ENCODE measurements around the gene RPLP2.

The RPLP2 gene

DNA sequence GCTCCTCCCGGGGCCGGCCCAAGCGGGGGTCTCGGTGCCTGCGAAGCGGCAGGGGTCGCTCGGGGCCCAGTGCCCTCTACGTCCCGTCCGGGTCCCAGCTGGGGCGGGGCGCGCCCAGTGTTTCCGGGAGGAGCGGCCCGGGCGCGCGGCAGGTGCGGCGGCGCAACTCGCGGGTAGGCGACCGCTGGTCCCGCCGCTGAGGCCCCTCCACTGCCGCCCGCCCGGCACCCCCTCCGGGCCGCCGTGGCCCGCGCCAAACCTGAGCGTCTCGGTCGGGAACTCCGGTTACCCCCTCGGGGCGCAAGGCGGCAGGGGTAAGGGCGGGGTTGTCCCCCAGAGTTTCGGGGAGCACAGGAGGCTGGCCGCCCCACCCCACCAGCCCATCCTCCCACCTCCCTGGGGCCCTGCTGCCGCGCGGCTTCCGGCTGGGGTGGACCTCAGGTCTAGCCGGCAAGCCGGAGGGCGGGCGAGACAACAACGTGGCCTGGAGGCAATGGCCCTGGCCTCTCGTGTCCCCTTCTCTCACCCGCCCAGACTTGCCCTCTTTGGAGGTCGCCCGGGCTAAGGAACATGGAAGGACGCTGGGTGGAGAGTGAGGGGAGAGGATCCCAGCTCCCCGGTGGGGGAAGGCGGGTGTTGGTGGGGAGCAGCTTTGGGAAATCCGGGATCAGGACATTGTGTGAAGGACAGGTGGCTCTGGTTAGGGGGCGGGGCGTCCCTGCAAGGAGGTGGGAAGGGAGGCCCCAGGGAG, 17.6 kb downstream of the RPLP2 start (continued):
- TF ChIP-seq, protein P1, sequence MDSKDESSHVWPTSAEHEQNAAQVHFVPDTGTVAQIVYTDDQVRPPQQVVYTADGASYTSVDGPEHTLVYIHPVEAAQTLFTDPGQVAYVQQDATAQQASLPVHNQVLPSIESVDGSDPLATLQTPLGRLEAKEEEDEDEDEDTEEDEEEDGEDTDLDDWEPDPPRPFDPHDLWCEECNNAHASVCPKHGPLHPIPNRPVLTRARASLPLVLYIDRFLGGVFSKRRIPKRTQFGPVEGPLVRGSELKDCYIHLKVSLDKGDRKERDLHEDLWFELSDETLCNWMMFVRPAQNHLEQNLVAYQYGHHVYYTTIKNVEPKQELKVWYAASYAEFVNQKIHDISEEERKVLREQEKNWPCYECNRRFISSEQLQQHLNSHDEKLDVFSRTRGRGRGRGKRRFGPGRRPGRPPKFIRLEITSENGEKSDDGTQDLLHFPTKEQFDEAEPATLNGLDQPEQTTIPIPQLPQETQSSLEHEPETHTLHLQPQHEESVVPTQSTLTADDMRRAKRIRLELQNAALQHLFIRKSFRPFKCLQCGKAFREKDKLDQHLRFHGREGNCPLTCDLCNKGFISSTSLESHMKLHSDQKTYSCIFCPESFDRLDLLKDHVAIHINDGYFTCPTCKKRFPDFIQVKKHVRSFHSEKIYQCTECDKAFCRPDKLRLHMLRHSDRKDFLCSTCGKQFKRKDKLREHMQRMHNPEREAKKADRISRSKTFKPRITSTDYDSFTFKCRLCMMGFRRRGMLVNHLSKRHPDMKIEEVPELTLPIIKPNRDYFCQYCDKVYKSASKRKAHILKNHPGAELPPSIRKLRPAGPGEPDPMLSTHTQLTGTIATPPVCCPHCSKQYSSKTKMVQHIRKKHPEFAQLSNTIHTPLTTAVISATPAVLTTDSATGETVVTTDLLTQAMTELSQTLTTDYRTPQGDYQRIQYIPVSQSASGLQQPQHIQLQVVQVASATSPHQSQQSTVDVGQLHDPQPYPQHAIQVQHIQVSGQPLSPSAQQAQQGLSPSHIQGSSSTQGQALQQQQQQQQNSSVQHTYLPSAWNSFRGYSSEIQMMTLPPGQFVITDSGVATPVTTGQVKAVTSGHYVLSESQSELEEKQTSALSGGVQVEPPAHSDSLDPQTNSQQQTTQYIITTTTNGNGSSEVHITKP (tag by site-specific recombination; IDR thresholded peaks at IDR 0.05), result peak; percentile 30; the same call in 1 of the 2 replicates
- TF ChIP-seq PATZ1 (tag by site-specific recombination; IDR thresholded peaks at IDR 0.05) (peak; percentile 72), GLIS2 (tag by site-specific recombination; IDR thresholded peaks at IDR 0.05) (peak; percentile 61), GLIS1 (tag by site-specific recombination; IDR thresholded peaks at IDR 0.05) (peak; percentile 20; the same call in 1 of the 2 replicates), KLF9 (tag by site-specific recombination; IDR thresholded peaks at IDR 0.05; ENCODE audit: low read depth) (0 out of 2 replicates have a peak, but pooled peaks have one; percentile 58), ZNF394 (tag by site-specific recombination; IDR thresholded peaks at IDR 0.05; ENCODE audit: borderline replicate concordance) (peak; percentile 29; the same call in 1 of the 2 replicates), ZBTB10 (tag by site-specific recombination; IDR thresholded peaks at IDR 0.05) (peak; percentile 64; the same call in 1 of the 2 replicates), ZNF266 (tag by site-specific recombination; IDR thresholded peaks at IDR 0.05; ENCODE audit: low read depth) (no peak), INSM2 (tag by site-specific recombination; IDR thresholded peaks at IDR 0.05) (no peak), ZBTB1 (tag by site-specific recombination; IDR thresholded peaks at IDR 0.05) (no peak), ZNF707 (tag by site-specific recombination; IDR thresholded peaks at IDR 0.05) (no peak), KLF8 (tag by site-specific recombination; IDR thresholded peaks at IDR 0.05) (peak; percentile 19; the same call in 1 of the 2 replicates), ZNF391 (tag by site-specific recombination; IDR thresholded peaks at IDR 0.05; ENCODE audit: borderline replicate concordance, low read depth) (no peak), ZFHX2 (tag by site-specific recombination; conservative IDR thresholded peaks at IDR 0.05) (peak; percentile 26; the same call in 1 of the 2 replicates), ZBTB8A (tag by site-specific recombination; IDR thresholded peaks at IDR 0.05) (peak; percentile 45; the same call in 1 of the 2 replicates), SP3 (tag by site-specific recombination; IDR thresholded peaks at IDR 0.05) (peak; percentile 78), ZNF132 (tag by site-specific recombination; IDR thresholded peaks at IDR 0.05; ENCODE audit: borderline replicate concordance) (no peak), ZNF558 (tag by site-specific recombination; IDR thresholded peaks at IDR 0.05) (no peak), ZBTB21 (tag by site-specific recombination; IDR thresholded peaks at IDR 0.05) (no peak), ZNF341 (tag by site-specific recombination; IDR thresholded peaks at IDR 0.05; ENCODE audit: low read depth) (peak; percentile 56), ZNF501 (tag by site-specific recombination; IDR thresholded peaks at IDR 0.05) (0 out of 2 replicates have a peak, but pooled peaks have one; percentile 22), ZNF600 (tag by site-specific recombination; IDR thresholded peaks at IDR 0.05) (peak; percentile 87), ZBTB20 (tag by site-specific recombination; IDR thresholded peaks at IDR 0.05) (peak; percentile 80), ZNF677 (tag by site-specific recombination; IDR thresholded peaks at IDR 0.05) (no peak)
- TF ChIP-seq, protein P2, sequence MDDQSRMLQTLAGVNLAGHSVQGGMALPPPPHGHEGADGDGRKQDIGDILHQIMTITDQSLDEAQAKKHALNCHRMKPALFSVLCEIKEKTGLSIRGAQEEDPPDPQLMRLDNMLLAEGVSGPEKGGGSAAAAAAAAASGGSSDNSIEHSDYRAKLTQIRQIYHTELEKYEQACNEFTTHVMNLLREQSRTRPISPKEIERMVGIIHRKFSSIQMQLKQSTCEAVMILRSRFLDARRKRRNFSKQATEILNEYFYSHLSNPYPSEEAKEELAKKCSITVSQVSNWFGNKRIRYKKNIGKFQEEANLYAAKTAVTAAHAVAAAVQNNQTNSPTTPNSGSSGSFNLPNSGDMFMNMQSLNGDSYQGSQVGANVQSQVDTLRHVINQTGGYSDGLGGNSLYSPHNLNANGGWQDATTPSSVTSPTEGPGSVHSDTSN (CRISPR knock-in tag; IDR thresholded peaks at IDR 0.05), result 0 out of 2 replicates have a peak, but pooled peaks have one; percentile 59
- TF ChIP-seq, protein P3, sequence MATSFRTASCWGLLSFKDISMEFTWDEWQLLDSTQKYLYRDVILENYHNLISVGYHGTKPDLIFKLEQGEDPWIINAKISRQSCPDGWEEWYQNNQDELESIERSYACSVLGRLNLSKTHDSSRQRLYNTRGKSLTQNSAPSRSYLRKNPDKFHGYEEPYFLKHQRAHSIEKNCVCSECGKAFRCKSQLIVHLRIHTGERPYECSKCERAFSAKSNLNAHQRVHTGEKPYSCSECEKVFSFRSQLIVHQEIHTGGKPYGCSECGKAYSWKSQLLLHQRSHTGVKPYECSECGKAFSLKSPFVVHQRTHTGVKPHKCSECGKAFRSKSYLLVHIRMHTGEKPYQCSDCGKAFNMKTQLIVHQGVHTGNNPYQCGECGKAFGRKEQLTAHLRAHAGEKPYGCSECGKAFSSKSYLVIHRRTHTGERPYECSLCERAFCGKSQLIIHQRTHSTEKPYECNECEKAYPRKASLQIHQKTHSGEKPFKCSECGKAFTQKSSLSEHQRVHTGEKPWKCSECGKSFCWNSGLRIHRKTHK (tag by site-specific recombination; IDR thresholded peaks at IDR 0.05), result no peak

Measured in HEK293 (cell line).